NOMO-1 (cell line): ENCODE data around the gene TBL1XR1.

ENCODE experiments used
- DNase-seq, 2 experiments: peaks; one replicate each; lab custom pipeline; 2025; ENCODE audit not compliant: unreplicated experiment in 2 of 2; lab: John Stamatoyannopoulos, UW

Gene TBL1XR1

GRCh38 chr3:177197041-177197726 is at the start of gene TBL1XR1:
TSS of gene TBL1XR1 (minus strand) at chr3:177197482. CDS start at chr3:177064977, 132,505 bp downstream.
- peak; percentile 98 for DNase-seq

- no peak for DNase-seq
These were observed 48.0 kb upstream of the TBL1XR1 start for GRCh38 chr3:177245250-177245649.

GRCh38 chr3:177244606-177245005 is 47.3 kb upstream of the TBL1XR1 start:
- no peak for DNase-seq

GRCh38 chr3:177238686-177239216 is 41.5 kb upstream of the TBL1XR1 start:
- DNase-seq: no peak

GRCh38 chr3:177237206-177237605 is 39.9 kb upstream of the TBL1XR1 start:
- DNase-seq: no peak

GRCh38 chr3:177236704-177237103 is 39.4 kb upstream of the TBL1XR1 start:
- DNase-seq: no peak

GRCh38 chr3:177234121-177234520 is 36.8 kb upstream of the TBL1XR1 start:
- no peak for DNase-seq

- peak; percentile 13 to 53 for DNase-seq
These were observed 34.0 kb upstream of the TBL1XR1 start for GRCh38 chr3:177231242-177231641.

- DNase-seq: no peak
These were observed 33.4 kb upstream of the TBL1XR1 start for GRCh38 chr3:177230641-177231040.

- no peak for DNase-seq
These were observed 32.5 kb upstream of the TBL1XR1 start for GRCh38 chr3:177229791-177230190.

- DNase-seq: no peak
These were observed 31.4 kb upstream of the TBL1XR1 start for GRCh38 chr3:177228601-177229190.

- DNase-seq: peak in 1 of 2 experiments; percentile 37
These were observed 27.1 kb upstream of the TBL1XR1 start for GRCh38 chr3:177224414-177224813.

- peak in 1 of 2 experiments; percentile 51 for DNase-seq
These were observed 24.5 kb upstream of the TBL1XR1 start for GRCh38 chr3:177221744-177222143.

- no peak for DNase-seq
These were observed 23.1 kb upstream of the TBL1XR1 start for GRCh38 chr3:177220136-177220974.

GRCh38 chr3:177213801-177214535 is 16.7 kb upstream of the TBL1XR1 start:
- DNase-seq: no peak

- no peak for DNase-seq
These were observed 15.5 kb upstream of the TBL1XR1 start for GRCh38 chr3:177212756-177213155.

GRCh38 chr3:177212278-177212610 is 15.0 kb upstream of the TBL1XR1 start:
- no peak for DNase-seq

GRCh38 chr3:177211503-177212277 is 14.4 kb upstream of the TBL1XR1 start:
- DNase-seq: peak; percentile 45 to 65

GRCh38 chr3:177210744-177211502 is 13.6 kb upstream of the TBL1XR1 start:
- no peak for DNase-seq
